ENCODE data around the gene CFAP57.

CFAP57 gene

DNA sequence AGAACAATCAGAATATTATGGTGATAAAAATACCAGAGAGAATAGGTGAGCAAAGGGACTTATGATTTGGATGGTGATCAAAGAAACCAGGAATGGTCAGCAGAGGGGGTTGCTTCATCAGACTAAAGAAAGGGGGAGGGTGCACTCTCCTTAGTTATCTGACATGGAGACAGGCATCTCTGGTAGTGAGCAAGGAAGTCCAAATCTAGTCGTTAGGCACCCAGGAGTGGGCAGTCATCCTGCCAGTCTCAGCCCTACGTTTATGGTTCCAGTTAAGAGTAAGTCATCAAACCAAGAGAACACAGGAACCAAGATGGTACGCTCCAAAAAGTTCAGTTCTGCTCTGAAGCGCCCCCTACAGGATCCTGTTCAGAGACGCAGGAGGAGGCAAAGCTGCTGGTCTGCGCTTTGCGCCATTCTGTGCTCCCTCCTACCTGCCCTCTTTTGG is 28.7 kb upstream of the CFAP57 start:
- Histone ChIP-seq H3K27ac (ENCODE audit: low read length) (no peak overlapping the region), H3K4me1 (ENCODE audit: insufficient read depth, low read length) (peaks cover 3% of the 10 kb centered on the region; the same call in 1 of the 2 replicates), H3K36me3 (ENCODE audit: insufficient read depth, low read depth, low read length) (no peaks in the 10 kb centered on the region), H3K9me3 (ENCODE audit: insufficient read depth, low read depth, low read length) (no peaks in the 10 kb centered on the region), H3K9ac (ENCODE audit: low read depth, low read length) (no peak overlapping the region), H3K4me3 (ENCODE audit: low read length) (0 out of 2 replicates have a peak overlapping the region, but pooled peaks have one; percentile 22), H3K27me3 (ENCODE audit: insufficient read depth, low read length) (no peaks in the 10 kb centered on the region)

DNA sequence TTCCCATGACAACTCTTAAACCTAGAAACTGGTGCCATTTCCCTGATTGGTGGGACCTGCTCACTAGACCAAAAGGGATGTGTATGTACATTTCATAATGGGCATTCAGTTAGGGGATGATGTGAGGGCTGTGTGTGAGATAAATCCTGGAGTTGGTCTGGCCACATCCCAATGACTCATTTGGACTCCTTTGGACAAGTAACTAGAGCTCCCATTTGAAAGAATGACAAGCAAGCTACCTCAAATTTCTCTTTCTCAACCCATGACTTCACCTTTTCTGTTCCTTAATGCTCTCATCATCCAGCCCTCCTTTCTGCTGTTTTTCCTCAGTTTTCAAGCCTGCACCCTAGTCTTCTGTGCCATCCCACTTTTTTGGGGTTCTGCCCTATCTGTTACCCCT is 27.9 kb upstream of the CFAP57 start:
- Histone ChIP-seq H3K4me3 (ENCODE audit: low read length) (no peak overlapping the region), H3K4me1 (ENCODE audit: insufficient read depth, low read length) (peaks cover 3% of the 10 kb centered on the region; the same call in 1 of the 2 replicates), H3K27me3 (ENCODE audit: insufficient read depth, low read length) (0 out of 2 replicates have a peak, but pooled peaks cover 1% of the 10 kb centered on the region), H3K9me3 (ENCODE audit: insufficient read depth, low read depth, low read length) (no peaks in the 10 kb centered on the region), H3K36me3 (ENCODE audit: insufficient read depth, low read depth, low read length) (no peaks in the 10 kb centered on the region), H3K9ac (ENCODE audit: low read depth, low read length) (no peak overlapping the region), H3K27ac (ENCODE audit: low read length) (no peak overlapping the region)

DNA sequence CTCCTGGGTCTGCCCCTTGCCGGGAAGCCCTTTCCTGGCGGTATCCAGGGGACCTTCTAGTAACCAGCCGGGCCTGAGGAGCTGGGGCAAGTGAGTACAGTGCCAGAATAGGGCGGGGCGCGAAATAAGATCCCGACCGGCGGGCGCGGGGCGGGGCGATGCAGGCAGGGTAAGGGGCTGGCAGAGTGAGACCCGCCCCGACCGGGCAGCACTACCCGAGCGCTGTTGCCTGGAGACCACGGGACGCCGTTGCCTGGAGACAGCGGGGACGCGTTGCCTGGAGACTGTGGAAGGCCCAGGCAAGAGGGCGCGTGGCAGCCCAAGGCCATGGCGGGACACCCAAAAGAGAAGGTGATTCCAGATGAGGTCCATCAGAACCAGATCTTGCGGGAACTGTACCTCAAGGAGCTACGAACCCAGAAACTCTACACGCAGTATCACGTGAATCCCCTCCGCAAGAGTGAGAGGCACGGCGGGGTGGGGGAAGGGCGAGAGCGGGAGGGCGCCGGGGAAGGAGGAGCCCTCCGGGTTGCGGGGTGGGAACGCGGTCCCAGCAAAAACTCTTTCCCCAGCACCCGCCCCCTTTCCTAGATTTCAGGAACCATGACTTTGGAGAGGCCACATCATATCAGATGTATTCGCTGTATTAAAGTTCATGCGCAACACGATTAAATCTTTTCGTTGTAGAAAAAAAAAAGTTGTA is 24.4 kb upstream of the CFAP57 start:
- Histone ChIP-seq H3K27ac (ENCODE audit: low read length) (no peak overlapping the region), H3K27me3 (ENCODE audit: insufficient read depth, low read length) (0 out of 2 replicates have a peak, but pooled peaks cover 3% of the 10 kb centered on the region), H3K4me3 (ENCODE audit: low read length) (peak overlapping the region; percentile 85), H3K4me1 (ENCODE audit: insufficient read depth, low read length) (peaks cover 6% of the 10 kb centered on the region; the same call in 1 of the 2 replicates), H3K9ac (ENCODE audit: low read depth, low read length) (no peak overlapping the region), H3K9me3 (ENCODE audit: insufficient read depth, low read depth, low read length) (no peaks in the 10 kb centered on the region), H3K36me3 (ENCODE audit: insufficient read depth, low read depth, low read length) (no peaks in the 10 kb centered on the region)

DNA sequence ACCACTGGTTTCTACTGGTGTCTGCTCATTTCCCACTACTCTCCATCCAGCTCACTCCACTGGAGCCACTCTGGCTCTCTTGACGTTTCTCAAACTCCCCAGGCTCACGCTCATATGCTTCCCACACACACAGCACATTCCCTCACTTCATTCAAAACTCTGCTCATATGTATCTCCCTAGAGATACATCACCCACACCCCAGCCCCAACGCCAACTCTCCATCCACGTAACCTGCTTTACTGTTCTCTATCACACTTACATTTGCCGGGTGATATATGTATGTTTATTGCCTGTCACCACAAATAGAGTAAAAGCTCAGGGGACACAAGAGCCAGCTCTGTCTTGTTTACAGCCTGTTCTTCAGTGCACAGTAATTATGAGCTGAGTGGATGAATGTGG is 22.2 kb upstream of the CFAP57 start:
- Histone ChIP-seq H3K4me1 (ENCODE audit: insufficient read depth, low read length) (peaks cover 8% of the 10 kb centered on the region; the same call in 1 of the 2 replicates), H3K36me3 (ENCODE audit: insufficient read depth, low read depth, low read length) (no peaks in the 10 kb centered on the region), H3K9me3 (ENCODE audit: insufficient read depth, low read depth, low read length) (no peaks in the 10 kb centered on the region), H3K9ac (ENCODE audit: low read depth, low read length) (no peak overlapping the region), H3K27me3 (ENCODE audit: insufficient read depth, low read length) (0 out of 2 replicates have a peak, but pooled peaks cover 3% of the 10 kb centered on the region), H3K27ac (ENCODE audit: low read length) (no peak overlapping the region), H3K4me3 (ENCODE audit: low read length) (no peak overlapping the region)

DNA sequence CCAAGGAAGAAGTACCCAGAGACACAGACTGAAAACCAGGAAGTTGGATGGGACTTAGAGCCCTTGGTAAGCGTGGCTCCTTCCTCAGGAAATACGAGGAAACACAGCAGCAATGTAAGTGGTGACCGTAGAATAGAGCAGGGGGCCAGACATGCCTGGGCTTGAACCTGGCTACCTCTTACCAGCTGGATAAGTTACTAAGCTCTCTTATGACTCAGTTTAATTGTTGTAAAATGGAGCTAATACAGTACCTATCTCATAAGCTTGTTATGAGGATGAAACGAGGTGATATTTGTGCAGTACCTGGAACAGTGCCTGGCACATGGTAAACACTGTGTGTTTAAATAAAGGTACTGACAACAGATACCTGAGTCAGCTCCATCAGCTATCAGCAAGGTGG is 19.3 kb upstream of the CFAP57 start:
- no peaks in the 10 kb centered on the region for H3K36me3 ChIP-seq (ENCODE audit: insufficient read depth, low read depth, low read length)
- peaks cover 8% of the 10 kb centered on the region; the same call in 1 of the 2 replicates for H3K4me1 ChIP-seq (ENCODE audit: insufficient read depth, low read length)
- no peak overlapping the region for H3K4me3 ChIP-seq (ENCODE audit: low read length)
- H3K9me3 ChIP-seq (ENCODE audit: insufficient read depth, low read depth, low read length): no peaks in the 10 kb centered on the region
- no peak overlapping the region for H3K9ac ChIP-seq (ENCODE audit: low read depth, low read length)
- H3K27me3 ChIP-seq (ENCODE audit: insufficient read depth, low read length): 0 out of 2 replicates have a peak, but pooled peaks cover 3% of the 10 kb centered on the region
- H3K27ac ChIP-seq (ENCODE audit: low read length): no peak overlapping the region

DNA sequence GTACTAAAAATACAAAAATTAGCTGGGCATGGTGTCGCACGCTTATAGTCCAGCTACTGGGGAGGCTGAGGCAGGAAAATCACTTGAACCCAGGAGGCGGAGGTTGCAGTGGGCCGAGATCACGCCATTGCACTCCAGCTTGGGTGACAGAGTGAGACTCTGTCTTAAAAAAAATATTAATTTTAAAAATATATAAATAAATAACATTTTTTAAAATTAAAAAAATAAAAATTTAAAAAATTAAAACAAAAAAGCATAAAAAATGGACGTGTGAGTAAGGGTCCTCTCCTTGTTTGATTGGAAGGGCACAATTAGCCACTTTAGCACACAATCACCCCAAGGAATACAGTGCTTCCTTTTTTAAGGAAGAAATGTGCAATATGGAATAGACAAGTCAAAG is 18.7 kb upstream of the CFAP57 start:
- H3K9me3 ChIP-seq (ENCODE audit: insufficient read depth, low read depth, low read length): no peaks in the 10 kb centered on the region
- H3K36me3 ChIP-seq (ENCODE audit: insufficient read depth, low read depth, low read length): no peaks in the 10 kb centered on the region
- H3K27ac ChIP-seq (ENCODE audit: low read length): no peak overlapping the region
- H3K4me1 ChIP-seq (ENCODE audit: insufficient read depth, low read length): peaks cover 5% of the 10 kb centered on the region; the same call in 1 of the 2 replicates
- H3K4me3 ChIP-seq (ENCODE audit: low read length): no peak overlapping the region
- H3K27me3 ChIP-seq (ENCODE audit: insufficient read depth, low read length): 0 out of 2 replicates have a peak, but pooled peaks cover 3% of the 10 kb centered on the region
- H3K9ac ChIP-seq (ENCODE audit: low read depth, low read length): no peak overlapping the region

DNA sequence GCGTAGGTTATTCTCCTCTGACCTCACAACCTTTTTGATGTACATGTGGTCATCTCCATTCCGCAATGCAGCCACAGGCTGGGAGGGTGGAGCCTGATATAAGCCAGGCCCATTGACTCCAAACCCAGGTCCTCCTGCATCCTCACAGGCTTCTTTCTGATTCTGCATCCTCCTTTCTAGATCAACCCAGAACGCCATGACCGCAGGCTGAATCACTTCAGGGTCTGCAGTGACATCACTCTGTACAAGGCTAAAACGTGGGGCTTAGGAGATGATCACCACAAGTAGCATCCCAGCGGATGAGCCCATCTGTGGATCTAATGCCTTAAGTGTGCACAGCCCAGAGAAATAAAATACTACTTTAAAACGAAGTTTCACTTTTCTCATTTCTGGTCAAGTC is 16.1 kb upstream of the CFAP57 start:
- Histone ChIP-seq H3K27ac (ENCODE audit: low read length) (no peak overlapping the region), H3K9me3 (ENCODE audit: insufficient read depth, low read depth, low read length) (no peaks in the 10 kb centered on the region), H3K36me3 (ENCODE audit: insufficient read depth, low read depth, low read length) (no peaks in the 10 kb centered on the region), H3K4me3 (ENCODE audit: low read length) (no peak overlapping the region), H3K27me3 (ENCODE audit: insufficient read depth, low read length) (no peaks in the 10 kb centered on the region), H3K9ac (ENCODE audit: low read depth, low read length) (no peak overlapping the region), H3K4me1 (ENCODE audit: insufficient read depth, low read length) (peaks cover 4% of the 10 kb centered on the region; the same call in 1 of the 2 replicates)

DNA sequence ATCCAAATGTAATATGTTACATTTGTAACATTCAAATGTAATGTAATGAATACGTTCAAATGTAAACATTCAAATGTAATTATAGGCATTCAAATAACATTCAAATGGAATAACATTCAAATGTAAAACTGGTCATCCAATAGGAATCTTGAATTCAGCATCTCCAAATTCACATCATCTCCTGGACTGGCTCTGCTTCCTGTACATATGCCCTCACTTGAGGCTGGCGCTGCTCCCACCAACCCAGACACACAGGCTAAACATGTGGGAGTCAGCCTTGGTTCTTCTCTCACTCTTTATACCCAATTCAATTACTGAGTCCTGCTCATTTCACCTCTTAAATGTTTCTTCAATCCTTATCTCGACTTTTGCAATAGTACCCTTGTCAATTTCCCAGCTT is 7.0 kb upstream of the CFAP57 start:
- peaks cover 67% of the 10 kb centered on the region for H3K36me3 ChIP-seq (ENCODE audit: insufficient read depth, low read depth, low read length)
- H3K9ac ChIP-seq (ENCODE audit: low read depth, low read length): no peak overlapping the region
- H3K27ac ChIP-seq (ENCODE audit: low read length): no peak overlapping the region
- H3K4me1 ChIP-seq (ENCODE audit: insufficient read depth, low read length): no peaks in the 10 kb centered on the region; the same call in 1 of the 2 replicates
- no peak overlapping the region for H3K4me3 ChIP-seq (ENCODE audit: low read length)
- no peaks in the 10 kb centered on the region for H3K27me3 ChIP-seq (ENCODE audit: insufficient read depth, low read length)
- no peaks in the 10 kb centered on the region for H3K9me3 ChIP-seq (ENCODE audit: insufficient read depth, low read depth, low read length)

DNA sequence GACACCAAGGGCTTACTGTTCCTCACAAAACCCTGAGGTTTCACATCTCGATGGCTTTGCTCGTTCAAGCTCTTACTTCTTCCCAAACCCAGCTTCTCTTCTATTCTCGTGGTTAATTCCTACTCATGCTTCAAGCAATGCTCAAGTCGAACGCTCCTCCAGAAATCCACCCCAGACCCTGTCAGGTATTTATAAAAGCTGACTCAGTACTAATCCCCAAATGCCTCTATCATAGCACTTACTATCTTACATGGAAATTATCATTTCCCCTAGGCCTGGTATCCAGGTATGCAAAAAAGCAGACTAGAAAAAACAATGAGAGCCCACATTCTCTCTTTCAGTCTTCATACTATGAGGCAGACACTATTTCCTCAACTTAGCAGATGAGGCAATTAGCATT is 6.4 kb upstream of the CFAP57 start:
- Histone ChIP-seq H3K27me3 (ENCODE audit: insufficient read depth, low read length) (no peaks in the 10 kb centered on the region), H3K9me3 (ENCODE audit: insufficient read depth, low read depth, low read length) (no peaks in the 10 kb centered on the region), H3K9ac (ENCODE audit: low read depth, low read length) (no peak overlapping the region), H3K4me1 (ENCODE audit: insufficient read depth, low read length) (no peaks in the 10 kb centered on the region; the same call in 1 of the 2 replicates), H3K27ac (ENCODE audit: low read length) (no peak overlapping the region), H3K4me3 (ENCODE audit: low read length) (no peak overlapping the region), H3K36me3 (ENCODE audit: insufficient read depth, low read depth, low read length) (peaks cover 71% of the 10 kb centered on the region)

DNA sequence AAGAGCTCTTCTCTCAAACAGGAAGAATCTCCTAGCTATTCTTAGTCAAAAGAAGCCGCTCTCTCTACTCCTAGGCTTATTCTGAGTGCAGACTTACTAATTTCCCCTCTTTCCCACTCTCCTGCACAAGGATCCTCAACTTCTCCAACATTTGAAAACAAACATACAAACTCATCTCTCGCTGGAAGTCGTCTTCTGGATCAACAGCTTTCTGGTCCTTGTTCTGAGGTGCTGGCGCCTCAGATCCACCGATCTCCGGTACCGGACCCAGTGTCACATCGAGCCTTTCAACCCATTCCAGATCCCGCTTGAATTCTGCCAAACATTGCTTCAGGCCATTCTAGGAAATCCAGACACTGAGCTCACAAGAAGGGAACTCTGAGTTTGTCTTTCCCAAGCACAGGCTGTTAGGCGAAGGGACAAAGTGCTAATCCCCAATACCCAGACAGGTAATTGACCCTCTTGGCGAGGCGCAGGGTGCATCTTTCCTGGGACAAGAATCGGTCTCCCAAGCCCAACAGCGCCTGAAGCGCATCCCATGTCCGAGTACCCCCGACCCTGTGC is 736 bp upstream of the CFAP57 start:
- Histone ChIP-seq H3K9ac (ENCODE audit: low read depth, low read length) (peak overlapping the region; percentile 86), H3K27ac (ENCODE audit: low read length) (no peak overlapping the region), H3K4me3 (ENCODE audit: low read length) (peak overlapping the region; percentile 96), H3K4me1 (ENCODE audit: insufficient read depth, low read length) (peaks cover 4% of the 10 kb centered on the region; the same call in 1 of the 2 replicates), H3K9me3 (ENCODE audit: insufficient read depth, low read depth, low read length) (no peaks in the 10 kb centered on the region), H3K27me3 (ENCODE audit: insufficient read depth, low read length) (peaks cover 13% of the 10 kb centered on the region), H3K36me3 (ENCODE audit: insufficient read depth, low read depth, low read length) (peaks cover 42% of the 10 kb centered on the region)

DNA sequence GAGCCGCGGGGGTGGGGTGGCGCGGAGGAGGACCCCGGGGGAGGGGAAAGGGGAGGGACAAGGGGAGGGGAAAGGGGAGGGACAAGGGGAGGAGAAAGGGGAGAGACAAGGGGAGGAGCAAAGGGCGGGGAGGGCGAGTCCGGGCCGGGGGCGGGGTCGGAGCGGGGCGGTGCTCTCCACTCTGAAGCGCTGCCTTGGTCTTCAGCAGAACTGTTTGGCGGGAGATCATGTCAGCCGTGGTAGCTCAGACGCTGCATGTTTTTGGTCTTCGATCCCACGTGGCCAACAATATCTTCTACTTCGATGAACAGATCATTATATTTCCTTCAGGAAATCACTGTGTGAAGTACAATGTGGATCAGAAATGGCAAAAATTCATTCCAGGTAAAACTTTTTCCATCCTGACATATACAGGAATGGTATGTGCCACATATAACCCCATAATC is 420 bp downstream of the CFAP57 start:
- Histone ChIP-seq H3K36me3 (ENCODE audit: insufficient read depth, low read depth, low read length) (peaks cover 31% of the 10 kb centered on the region), H3K27ac (ENCODE audit: low read length) (no peak overlapping the region), H3K4me1 (ENCODE audit: insufficient read depth, low read length) (peaks cover 9% of the 10 kb centered on the region), H3K9me3 (ENCODE audit: insufficient read depth, low read depth, low read length) (no peaks in the 10 kb centered on the region), H3K9ac (ENCODE audit: low read depth, low read length) (no peak overlapping the region), H3K4me3 (ENCODE audit: low read length) (peak overlapping the region; percentile 96), H3K27me3 (ENCODE audit: insufficient read depth, low read length) (peaks cover 13% of the 10 kb centered on the region)

DNA sequence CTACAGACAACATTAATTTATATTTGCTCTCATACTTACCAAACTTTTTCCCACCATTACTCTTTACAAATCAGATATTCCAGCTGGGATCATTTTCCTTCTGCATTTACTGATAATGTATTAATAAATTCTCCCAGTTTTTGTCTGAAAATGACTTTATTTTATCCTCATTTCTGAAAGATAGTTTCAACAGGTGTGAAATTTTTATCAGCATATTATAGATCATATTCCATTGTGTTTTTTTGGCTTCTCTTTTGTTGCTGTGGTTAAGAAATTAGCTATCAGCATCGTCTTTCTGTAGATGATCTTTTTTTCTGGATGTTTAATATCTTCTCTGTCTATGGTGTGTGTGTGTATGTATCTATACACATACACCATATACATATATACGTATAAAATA is 2.7 kb downstream of the CFAP57 start:
- peaks cover 13% of the 10 kb centered on the region for H3K27me3 ChIP-seq (ENCODE audit: insufficient read depth, low read length)
- no peak overlapping the region for H3K9ac ChIP-seq (ENCODE audit: low read depth, low read length)
- peaks cover 11% of the 10 kb centered on the region for H3K4me1 ChIP-seq (ENCODE audit: insufficient read depth, low read length)
- H3K9me3 ChIP-seq (ENCODE audit: insufficient read depth, low read depth, low read length): no peaks in the 10 kb centered on the region
- no peak overlapping the region for H3K4me3 ChIP-seq (ENCODE audit: low read length)
- H3K36me3 ChIP-seq (ENCODE audit: insufficient read depth, low read depth, low read length): peaks cover 7% of the 10 kb centered on the region
- no peak overlapping the region for H3K27ac ChIP-seq (ENCODE audit: low read length)

Data from iPS-20b (cell line).